ENCODE results near the gene C9orf78.
A peak's percentile ranks its signal among the peaks of the same experiment; 100 is the strongest.

Gene C9orf78

DNA sequence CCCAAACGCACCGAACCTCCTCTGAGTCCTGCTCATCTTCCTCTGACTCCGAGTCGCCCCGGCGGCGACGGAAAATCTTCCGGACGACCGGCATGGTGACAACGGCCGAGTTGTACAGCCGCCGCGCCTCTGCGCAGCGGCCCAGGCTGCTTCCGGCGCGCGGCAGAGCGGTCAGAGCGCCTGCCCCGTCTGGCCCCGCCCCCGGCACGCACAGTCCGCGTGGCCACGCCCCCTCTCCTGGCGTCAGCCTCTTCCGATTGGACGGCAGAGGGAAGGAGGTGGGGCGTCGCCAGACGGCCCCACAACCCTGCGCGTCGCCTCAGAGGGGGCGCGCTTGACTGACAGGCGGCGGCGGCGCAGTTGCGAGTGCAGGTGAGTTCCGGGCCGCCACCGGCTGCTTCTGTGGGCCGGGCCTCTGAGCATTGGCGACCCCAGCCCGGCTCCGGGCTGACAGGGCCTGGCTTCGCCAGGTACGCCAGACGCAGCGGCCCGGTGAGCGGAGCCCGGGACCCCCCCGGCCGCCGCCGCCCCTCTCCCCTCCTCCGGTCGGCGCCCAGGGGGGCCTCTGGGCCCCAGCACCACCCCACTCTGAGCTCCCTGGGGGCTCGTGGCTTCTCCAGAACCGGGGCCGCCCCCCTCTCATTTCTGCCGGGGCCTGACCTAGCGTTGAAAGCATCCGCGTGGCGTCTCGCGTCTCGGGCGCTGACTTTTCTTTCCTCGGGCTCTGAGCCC is at the start of gene C9orf78, which contains the start of gene USP20:
Gene C9orf78, minus strand, starts transcription at position 148 of the 732 bp plus-strand sequence. Its CDS starts 54 bp downstream, at position 94.
Gene USP20, plus strand, starts transcription at position 331 of the 732 bp plus-strand sequence. CDS start 17,098 bp downstream, outside the sequence.
- DNase-seq = peak; percentile 99

GRCh38 chr9:129884220-129885017 is 49.3 kb upstream of the C9orf78 start:
- DNase-seq = peak; percentile 99

DNA sequence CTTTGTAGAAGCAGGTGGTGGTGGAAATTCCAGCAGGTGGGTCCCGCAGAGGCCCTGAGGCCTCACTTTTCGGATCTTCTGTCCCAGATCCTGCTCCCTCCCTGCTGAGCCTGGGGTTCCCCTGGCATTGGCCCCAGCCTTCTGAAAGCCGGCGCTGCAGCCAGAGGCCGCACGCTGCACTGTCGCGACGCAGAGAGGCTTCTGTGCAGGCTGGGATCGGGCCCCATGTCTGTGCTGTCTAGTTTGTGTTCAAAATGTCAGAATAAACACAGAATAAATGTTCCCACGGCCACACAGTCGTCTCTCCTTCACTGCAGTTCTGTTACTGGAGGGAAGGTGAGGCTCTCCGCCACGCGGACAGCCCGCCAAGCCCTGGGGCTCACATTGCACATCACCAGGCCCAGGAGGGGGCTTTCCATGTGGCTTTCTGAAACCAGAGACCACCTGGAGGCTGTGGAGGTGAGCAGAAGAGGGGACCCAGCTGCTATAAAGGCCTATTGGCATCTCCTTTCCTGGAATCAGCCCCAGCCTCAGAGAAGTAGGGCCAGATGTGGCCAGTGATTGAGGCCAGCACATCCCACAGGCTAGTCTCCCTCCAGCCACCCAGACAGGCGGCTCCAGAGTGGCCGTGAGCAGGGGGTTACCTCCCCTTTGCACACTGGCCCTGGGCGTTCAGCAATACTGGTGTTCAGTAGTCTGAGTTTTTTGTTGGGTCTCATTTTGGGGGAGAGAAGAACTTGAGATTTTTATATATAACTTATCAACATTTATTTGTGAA is 46.7 kb upstream of the C9orf78 start:
- no peak for DNase-seq

GRCh38 chr9:129880654-129881546 is 45.8 kb upstream of the C9orf78 start:
- no peak for DNase-seq

DNA sequence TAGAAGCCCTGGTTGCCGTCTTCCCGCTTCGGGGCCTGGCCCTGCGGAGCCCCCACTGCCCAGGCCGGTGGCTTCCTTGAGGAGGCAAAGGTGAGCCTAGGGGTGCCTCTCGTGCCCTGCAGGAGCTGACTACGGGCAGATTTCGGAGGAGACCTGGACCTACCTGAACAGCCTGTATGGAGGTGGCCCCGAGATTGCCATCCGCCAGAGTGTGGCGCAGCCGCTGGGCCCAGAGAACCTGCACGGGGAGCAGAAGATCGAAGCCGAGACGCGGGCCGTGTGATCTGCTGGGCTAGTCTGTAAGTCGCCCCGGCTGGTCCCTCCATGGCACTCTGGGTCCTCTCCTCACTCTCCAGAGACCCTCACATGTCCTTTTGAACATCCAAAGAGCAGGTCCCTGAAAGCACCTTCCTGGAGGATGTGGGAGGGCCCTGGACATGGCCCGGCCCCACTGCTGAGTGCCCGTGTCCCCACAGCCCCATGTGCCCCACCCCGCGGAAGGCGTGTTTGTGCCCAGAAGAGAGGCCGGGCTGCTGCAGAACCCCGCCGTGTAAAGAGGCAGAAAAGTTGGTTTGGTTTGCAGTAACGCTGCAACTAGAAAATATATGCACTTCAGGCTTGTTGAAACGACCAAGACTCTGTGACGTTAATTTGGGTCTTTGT is 45.0 kb upstream of the C9orf78 start:
- DNase-seq = no peak

DNA sequence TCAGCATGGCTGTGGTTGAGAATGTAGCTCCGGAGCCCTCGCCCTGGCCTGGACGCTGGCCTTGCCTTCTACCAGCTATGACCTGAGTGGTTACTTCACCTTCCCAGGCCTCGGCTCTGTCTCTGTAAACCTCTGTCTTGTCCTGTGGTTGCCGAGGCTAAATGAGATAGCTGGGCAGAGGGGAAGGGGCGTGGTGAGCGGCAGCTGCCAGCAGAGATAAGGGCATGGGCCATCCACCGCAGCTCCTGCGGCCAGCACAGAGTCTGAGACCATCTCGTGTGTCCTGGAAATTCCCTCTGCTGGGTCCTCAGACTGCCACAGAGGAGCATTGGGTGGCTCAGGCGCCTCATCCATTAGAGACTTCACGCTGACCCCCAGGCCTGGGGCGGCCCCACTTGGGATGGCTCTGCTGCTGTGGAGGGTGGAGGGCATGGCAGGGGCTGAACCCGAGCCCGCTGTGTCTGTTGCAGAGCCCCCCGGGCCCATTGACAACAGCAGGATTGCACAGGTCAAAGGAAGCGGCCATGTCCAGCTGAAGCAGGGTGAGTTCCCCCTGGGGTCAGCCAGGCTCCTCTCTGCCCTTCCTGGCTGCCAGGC is 44.1 kb upstream of the C9orf78 start:
- no peak for DNase-seq

DNA sequence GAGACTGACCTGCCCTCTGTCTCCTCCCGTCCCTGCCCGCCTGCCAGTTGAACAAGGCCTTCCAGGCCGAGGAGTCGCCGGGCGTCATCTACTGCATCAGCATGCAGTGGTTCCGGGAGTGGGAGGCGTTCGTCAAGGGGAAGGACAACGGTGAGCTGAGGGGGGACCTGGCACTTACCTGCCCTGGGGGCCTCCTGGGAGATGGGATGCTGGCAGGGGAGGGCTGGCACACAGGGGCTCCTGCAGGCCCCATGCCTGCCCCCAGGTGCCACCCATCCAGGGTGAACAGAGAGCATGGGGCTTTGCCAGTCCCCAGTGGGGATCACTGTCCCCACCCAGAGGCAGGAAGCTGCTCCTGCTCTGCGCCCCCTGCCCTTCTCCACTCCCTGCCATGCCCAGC is 43.2 kb upstream of the C9orf78 start:
- no peak for DNase-seq

DNA sequence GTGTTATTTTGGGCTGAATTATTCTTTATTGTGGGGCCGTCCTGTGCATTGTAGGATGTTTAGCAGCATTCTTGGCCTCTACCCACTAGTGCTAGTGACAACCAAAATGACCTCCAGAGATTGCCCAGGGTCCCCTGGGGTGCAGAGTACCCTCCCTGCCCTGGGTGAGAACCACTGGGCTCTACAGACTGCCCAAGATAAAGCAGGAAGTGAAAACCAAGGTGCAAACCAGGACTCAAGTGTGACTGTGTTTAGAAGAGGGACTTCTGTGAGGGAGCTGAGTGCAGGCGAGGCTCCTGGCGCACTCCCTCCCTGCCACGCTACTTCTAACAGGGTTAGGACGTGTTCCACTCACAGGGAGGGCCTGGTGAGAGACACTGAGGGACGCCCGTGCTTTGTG is 41.7 kb upstream of the C9orf78 start:
- no peak for DNase-seq

DNA sequence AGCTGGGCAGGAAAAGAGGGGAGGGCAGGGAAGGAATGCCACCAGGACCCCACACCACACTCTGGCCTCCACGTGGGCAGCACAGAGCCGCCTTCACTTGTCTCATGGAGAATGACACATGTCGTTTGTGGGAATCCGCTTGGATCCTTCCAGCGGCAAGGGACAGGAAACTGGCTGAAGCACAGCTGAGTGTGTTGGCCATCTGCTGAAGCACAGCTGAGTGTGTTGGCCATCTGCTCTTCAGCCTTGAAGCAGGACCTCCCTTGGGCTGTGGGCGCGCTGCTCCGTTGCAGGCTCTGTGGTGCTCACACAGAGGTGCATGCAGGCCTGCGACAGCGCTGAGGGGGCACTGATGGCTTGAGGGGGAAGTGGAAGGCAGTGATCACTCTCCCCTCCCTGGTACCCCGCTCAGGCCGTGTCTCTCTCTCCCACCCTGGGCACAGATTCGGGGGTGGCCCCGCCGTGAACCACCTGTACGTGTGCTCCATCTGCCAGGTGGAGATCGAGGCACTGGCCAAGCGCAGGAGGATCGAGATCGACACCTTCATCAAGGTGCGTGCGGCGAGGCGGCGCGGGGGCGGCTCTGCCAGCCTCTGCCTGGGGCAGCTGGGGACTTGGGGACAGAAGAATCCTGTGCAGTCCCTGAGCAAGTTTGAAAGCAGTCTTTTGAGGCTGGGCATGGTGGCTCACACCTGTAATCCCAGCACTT is 40.8 kb upstream of the C9orf78 start:
- DNase-seq = no peak

DNA sequence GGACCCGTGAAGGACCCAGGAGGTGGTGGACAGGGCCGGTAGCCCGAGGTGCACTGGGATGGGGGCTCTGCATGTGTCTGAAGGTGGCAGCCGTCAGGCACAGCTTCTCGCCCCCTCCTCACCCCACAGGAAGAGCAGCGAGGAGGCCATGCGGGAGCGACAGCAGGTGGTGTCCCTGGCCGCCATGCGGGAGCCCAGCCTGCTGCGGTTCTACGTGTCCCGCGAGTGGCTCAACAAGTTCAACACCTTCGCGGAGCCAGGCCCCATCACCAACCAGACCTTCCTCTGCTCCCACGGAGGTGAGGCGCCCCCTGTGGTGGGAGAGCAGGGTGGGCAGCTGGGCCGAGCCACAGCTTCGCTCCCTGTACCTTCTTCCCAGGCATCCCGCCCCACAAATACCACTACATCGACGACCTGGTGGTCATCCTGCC is 40.1 kb upstream of the C9orf78 start:
- DNase-seq = peak; percentile 27

DNA sequence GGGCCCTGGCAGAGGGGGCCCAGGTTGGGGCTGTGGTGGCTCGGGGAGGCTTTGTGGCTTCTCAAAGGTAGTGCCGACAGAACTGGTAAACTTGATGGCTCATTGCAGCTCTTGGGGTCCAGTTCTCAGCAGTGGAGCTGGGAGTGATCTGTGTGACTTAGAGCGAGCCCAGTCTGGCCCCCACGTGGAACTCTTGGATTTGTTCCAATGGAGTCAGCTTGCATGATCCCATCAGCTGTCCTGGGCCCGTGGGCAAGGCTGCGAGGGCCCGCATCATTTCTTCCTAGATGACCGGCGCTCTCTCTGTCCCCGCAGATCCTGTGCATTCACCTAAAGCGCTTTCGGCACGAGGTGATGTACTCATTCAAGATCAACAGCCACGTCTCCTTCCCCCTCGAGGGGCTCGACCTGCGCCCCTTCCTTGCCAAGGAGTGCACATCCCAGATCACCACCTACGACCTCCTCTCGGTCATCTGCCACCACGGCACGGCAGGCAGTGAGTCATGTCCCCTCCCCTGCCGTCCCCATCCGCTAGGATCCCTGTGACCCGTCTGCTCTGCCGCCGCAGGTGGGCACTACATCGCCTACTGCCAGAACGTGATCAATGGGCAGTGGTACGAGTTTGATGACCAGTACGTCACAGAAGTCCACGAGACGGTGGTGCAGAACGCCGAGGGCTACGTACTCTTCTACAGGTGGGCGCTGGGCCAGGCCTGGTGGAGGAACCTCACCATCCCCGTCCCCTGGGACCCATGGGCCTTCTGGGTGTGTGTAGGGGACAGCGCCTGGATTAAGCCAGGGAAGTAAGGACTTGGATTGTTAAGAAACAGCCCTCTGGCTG is 39.4 kb upstream of the C9orf78 start:
- no peak for DNase-seq

GRCh38 chr9:129873563-129874190 is 38.6 kb upstream of the C9orf78 start:
- DNase-seq = no peak

DNA sequence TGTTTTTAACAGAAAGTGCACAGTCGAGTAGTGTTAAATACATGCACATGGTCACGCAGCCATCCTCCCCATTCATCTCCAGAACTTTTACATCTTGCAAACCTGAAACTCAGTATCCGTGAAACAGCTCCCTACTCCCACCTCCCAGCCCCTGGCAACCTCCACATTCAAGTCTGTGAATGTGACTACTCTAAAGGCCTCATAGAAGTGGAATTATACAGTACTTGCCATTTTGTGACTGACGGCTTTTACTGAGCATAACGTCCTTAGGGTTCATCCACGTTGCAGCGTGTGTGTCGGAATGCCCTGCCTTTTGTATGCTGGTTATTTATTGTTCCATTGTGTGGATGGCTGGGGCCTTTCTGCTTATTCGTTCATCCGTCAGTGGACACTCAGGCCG is 36.0 kb upstream of the C9orf78 start:
- no peak for DNase-seq

DNA sequence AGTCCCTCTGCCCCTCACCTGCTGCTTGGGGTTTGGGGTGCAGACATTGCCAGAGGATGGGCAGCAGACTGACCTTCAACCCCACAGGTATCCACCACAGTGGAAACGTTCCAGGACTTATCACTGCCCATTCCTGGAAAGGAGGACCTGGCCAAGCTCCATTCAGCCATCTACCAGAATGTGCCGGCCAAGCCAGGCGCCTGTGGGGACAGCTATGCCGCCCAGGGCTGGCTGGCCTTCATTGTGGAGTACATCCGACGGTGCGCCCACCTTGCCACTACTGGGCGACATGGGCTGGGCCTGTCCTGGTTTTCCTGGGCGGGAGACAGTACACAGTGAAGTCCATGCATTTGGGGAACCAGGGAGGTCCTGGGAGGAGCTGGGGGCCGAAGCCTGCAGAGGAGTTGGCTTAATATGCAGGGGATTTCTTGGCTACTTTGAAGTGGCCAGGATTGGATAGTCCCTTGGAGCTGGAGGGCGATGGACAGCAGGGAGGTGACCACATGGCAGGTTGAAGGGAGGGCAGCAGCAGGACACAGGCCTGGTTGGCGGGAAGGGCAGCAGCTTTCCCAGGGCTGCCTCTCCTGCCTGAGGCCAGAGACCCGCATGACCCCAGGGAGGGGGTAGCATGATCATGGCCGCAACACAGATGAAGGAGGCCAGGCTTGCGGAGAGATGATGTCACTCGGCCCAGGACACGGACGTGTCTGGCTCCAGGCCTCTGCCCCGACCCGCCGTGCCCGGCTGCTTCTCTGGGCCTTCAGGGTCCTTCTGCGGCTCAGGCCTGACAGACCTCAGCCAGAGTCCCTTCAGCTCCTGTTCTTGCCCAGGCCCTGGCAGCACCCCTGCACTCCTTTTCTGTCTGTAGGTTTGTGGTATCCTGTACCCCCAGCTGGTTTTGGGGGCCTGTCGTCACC is 34.8 kb upstream of the C9orf78 start:
- DNase-seq = no peak

- peak; percentile 94 for DNase-seq
Observed at GRCh38 chr9:129868872-129869486, 33.9 kb upstream of the C9orf78 start.

DNA sequence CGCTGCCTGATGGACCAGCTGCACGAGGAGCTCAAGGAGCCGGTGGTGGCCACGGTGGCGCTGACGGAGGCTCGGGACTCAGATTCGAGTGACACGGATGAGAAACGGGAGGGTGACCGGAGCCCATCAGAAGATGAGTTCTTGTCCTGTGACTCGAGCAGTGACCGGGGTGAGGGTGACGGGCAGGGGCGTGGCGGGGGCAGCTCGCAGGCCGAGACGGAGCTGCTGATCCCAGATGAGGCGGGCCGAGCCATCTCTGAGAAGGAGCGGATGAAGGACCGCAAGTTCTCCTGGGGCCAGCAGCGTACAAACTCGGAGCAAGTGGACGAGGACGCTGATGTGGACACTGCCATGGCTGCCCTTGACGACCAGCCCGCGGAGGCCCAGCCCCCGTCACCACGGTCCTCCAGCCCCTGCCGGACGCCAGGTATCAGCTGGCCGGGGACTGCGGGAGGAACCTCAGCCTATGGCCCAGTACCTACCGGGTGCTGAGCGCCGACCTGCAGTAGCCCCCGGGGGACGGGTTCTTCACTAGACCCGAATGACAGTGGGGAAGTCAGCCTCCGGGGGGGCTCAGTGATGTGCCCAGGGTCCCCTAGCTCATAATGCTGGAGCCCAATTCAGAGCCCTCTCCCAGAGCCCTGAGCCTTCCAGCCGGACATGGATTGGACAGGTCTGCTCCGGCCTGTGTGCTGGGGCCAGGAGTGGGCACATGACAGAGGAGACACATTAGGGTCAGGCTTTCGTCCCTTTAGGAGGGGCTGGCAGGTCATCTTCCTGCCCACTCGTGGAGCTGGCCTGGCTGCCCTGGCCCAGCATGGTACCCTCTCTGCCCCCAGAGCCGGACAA is 33.2 kb upstream of the C9orf78 start:
- DNase-seq = no peak
